Measurements from ENCODE around the gene UFM1.
"Not testable (repeated sequence)": the region's sequence is repeated elsewhere in the genome, so short reads cannot be mapped to it uniquely, and the experiment has no call there.

Gene UFM1

DNA sequence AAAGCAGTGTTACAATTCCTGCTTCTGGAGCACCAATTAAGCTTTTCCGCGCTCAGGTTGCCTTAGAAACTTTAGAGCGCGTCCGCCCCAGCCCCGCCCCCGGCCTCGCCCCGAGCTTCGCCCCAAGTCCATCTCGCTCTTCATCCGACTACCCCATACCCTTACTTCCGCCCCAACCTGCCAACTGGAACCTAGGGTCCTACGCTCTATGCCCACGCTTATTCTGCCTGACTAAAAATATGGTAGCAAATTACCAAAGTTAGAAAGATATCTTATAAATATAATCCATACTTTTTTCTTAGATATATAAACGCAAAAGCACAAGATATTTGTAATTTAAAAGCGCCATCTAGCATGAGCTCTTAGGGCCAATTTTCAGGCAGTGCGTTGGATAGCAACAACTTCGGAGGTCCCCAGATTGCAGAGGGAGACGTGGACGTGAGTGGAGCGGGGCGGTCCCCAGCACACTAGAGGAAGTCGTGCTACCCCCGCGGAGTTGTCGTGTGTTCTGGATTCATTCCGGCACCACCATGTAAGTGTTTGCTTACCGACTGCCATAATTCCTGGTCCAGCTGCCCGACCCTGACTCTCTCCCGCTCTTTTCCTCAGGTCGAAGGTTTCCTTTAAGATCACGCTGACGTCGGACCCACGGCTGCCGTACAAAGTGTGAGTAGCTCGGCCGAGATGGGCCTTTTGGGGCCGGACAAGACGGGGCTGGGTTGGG, at the start of gene UFM1:
UFM1 (plus strand) TSS at position 462 of the 724 bp plus-strand sequence; CDS start at position 531, 69 bp downstream.
- H3K9me3 Mint-ChIP-seq: no peaks in the 10 kb centered on the region
- peak; percentile 73 to 80 for DNase-seq (ENCODE audit: low spot score in 2 of 2)
- peaks cover 37% of the 10 kb centered on the region for H3K4me1 Mint-ChIP-seq
- peaks cover 17% of the 10 kb centered on the region for H3K36me3 Mint-ChIP-seq (ENCODE audit: insufficient read depth)
- H3K27ac Mint-ChIP-seq (ENCODE audit: low read depth): peak within 1 kb of the TSS; percentile 99
- no peaks in the 10 kb centered on the region for H3K27me3 Mint-ChIP-seq
- ATAC-seq (replicated peaks; ENCODE audit: extremely low read depth, poor library complexity, severe bottlenecking): peak; percentile 95
- peak within 1 kb of the TSS; percentile 100 for H3K4me3 Mint-ChIP-seq

DNA sequence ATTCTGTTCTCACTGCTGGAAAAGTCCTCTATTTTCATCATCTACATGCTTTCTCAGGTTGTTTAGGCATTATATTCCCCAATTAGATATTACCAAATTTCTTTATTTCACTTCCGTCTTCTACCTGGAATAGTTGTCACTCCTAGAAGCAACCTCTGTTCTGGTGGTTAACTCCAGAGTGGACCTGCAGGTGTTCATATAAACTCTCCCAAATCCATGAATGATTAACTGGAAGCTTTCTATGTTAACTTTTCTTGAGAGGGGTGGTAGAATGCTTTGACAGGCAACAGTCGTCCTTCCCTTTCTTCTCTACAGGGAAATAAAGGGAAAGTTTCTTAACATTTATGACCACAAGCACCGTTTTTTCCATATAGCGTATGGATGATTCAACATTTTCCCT, 48.4 kb upstream of the UFM1 start:
- no peak overlapping the region for H3K27ac Mint-ChIP-seq (ENCODE audit: low read depth)
- DNase-seq (ENCODE audit: low spot score in 2 of 2) (no peak), ATAC-seq (replicated peaks; ENCODE audit: extremely low read depth, poor library complexity, severe bottlenecking) (no peak)
- no peaks in the 10 kb centered on the region for H3K9me3 Mint-ChIP-seq
- no peaks in the 10 kb centered on the region for H3K36me3 Mint-ChIP-seq (ENCODE audit: insufficient read depth)
- no peaks in the 10 kb centered on the region for H3K4me1 Mint-ChIP-seq
- no peak overlapping the region for H3K4me3 Mint-ChIP-seq
- no peaks in the 10 kb centered on the region for H3K27me3 Mint-ChIP-seq

DNA sequence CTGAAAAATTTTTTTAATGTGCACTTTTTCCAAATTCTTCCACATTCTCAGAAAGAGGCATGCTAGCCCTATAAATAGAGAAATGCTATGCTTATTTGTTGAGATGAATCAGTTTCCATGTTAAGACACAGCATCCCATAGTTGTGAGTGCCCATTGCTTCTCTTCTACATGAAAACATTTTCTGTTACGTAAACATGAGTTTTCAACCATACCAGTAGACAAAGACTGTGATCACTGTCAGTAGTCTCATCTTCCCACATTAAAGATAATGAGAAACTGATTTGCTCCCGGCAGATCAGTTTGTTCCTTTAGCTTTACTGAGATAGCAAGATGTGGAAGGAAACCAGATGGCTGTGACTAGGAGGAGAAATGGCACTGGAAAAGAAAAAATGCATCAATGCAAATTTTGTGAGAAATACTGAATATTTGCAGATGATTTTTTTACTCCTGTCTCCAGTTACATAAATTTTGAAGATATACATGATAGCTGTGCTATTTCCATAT, 45.8 kb upstream of the UFM1 start:
- Mint-ChIP-seq H3K27ac (ENCODE audit: low read depth) (no peak overlapping the region), H3K4me3 (no peak overlapping the region), H3K9me3 (no peaks in the 10 kb centered on the region), H3K27me3 (no peaks in the 10 kb centered on the region), H3K4me1 (no peaks in the 10 kb centered on the region), H3K36me3 (ENCODE audit: insufficient read depth) (no peaks in the 10 kb centered on the region)
- DNase-seq (ENCODE audit: low spot score in 2 of 2) (no peak), ATAC-seq (replicated peaks; ENCODE audit: extremely low read depth, poor library complexity, severe bottlenecking) (no peak)

DNA sequence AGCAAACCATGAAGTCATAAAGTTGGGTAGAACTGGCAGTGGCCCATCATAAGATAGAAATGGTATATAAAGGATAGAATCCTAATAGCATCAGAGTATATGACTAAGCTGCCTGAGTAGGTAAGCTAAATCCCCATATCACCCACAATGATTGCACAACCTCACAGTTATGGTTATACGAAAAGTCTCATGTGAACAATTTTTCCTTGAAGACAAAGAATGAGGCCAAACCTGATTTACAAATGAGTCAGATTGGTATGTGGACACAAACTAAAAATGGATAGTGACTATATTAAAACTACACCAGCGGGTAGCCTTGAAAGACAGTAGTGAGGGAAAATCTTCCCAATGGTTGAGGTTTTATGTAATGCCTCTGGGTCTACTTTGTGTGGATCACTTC, 40.9 kb upstream of the UFM1 start:
- H3K4me3 Mint-ChIP-seq: no peak overlapping the region
- H3K27me3 Mint-ChIP-seq: peaks cover 7% of the 10 kb centered on the region
- no peak for DNase-seq (ENCODE audit: low spot score in 2 of 2)
- H3K9me3 Mint-ChIP-seq: no peaks in the 10 kb centered on the region
- no peak for ATAC-seq (replicated peaks; ENCODE audit: extremely low read depth, poor library complexity, severe bottlenecking)
- no peaks in the 10 kb centered on the region for H3K36me3 Mint-ChIP-seq (ENCODE audit: insufficient read depth)
- H3K4me1 Mint-ChIP-seq: no peaks in the 10 kb centered on the region
- no peak overlapping the region for H3K27ac Mint-ChIP-seq (ENCODE audit: low read depth)

DNA sequence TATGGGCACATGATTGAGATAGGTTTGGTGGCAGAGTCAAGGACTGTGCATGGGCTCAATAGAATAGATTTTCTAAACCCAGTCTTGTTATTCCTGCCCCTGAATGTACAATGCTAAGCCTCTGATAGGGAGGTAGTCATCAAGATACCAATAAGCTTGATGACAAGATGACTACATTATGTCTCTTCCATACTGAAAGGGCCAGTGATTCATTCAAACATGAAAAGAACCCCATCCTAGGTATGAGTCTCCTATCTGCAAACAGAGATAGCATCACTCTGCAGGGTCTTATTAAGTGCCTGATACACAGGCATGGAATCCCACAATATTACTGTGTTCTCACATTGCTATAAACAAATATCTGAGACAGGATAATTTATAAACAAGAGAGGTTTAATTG, 40.3 kb upstream of the UFM1 start:
- peaks cover 7% of the 10 kb centered on the region for H3K27me3 Mint-ChIP-seq
- H3K9me3 Mint-ChIP-seq: no peaks in the 10 kb centered on the region
- H3K4me1 Mint-ChIP-seq: no peaks in the 10 kb centered on the region

DNA sequence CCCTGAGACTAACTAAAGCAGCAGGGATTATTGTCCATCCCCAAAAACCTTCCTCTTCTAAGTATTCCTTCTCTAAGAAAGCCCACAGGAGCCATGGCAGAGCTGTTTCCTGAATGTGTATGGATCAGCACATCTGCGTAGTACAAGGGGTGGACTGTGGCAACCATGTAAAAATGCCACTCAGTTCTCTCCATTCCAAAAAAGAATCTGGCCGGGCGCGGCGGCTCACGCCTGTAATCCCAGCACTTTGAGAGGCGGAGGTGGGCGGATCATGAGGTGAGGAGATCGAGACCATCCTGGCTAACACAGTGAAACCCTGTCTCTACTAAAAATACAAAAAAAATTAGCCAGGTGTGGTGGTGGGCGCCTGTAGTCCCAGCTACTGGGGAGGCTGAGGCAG, 38.5 kb upstream of the UFM1 start:
- not testable (repeated sequence) for ATAC-seq (replicated peaks; ENCODE audit: extremely low read depth, poor library complexity, severe bottlenecking); H3K27ac Mint-ChIP-seq (ENCODE audit: low read depth); H3K4me3 Mint-ChIP-seq; H3K4me1 Mint-ChIP-seq; DNase-seq (ENCODE audit: low spot score in 2 of 2); H3K9me3 Mint-ChIP-seq; H3K27me3 Mint-ChIP-seq; H3K36me3 Mint-ChIP-seq (ENCODE audit: insufficient read depth)

More for the DNA sequence above, 40.3 kb upstream of the UFM1 start:
- Mint-ChIP-seq H3K4me3 (no peak overlapping the region), H3K27ac (ENCODE audit: low read depth) (no peak overlapping the region), H3K36me3 (ENCODE audit: insufficient read depth) (no peaks in the 10 kb centered on the region)
- DNase-seq (ENCODE audit: low spot score in 2 of 2): no peak
- ATAC-seq (replicated peaks; ENCODE audit: extremely low read depth, poor library complexity, severe bottlenecking): no peak

DNA sequence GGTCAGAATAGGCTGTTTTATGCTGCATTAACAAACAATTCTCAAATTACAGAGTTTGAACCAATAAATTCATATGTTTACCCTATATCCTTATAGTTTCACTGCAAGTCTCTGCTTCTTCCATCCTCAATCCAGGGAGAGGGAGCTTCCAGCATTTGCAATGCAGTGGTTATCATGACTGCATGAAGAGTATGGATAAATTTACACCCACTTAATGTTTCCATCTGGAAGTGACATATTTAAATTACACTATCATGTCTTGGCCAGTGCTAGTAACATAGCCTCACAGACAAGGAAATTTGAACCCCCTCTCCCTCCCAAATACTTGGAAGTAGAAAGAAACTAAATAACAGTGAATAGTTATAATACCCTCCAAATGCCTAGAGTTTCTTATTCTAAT, 33.5 kb upstream of the UFM1 start:
- Mint-ChIP-seq H3K36me3 (ENCODE audit: insufficient read depth) (no peaks in the 10 kb centered on the region), H3K27me3 (peaks cover 8% of the 10 kb centered on the region), H3K9me3 (no peaks in the 10 kb centered on the region), H3K4me1 (no peaks in the 10 kb centered on the region), H3K27ac (ENCODE audit: low read depth) (no peak overlapping the region), H3K4me3 (no peak overlapping the region)
- ATAC-seq (replicated peaks; ENCODE audit: extremely low read depth, poor library complexity, severe bottlenecking): no peak
- DNase-seq (ENCODE audit: low spot score in 2 of 2): no peak

DNA sequence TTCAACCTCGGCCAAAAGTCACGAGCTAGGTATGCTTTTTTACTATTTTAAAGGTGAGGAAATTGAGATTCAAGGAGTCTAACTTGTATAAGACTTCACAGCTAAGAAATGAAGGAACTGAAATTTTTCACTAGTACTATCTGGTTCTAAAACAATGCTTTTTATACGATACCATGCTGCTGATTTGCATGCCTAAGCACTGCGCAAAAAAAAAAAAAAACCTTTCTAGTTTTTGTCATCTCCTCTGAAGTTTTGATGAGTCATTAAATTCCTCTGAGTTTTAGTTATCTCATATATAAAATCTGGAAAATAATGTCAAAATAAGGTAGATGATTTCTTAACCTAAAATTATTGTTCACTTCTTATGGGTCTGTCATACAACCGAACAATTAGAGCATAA, 28.0 kb upstream of the UFM1 start:
- no peak overlapping the region for H3K27ac Mint-ChIP-seq (ENCODE audit: low read depth)

DNA sequence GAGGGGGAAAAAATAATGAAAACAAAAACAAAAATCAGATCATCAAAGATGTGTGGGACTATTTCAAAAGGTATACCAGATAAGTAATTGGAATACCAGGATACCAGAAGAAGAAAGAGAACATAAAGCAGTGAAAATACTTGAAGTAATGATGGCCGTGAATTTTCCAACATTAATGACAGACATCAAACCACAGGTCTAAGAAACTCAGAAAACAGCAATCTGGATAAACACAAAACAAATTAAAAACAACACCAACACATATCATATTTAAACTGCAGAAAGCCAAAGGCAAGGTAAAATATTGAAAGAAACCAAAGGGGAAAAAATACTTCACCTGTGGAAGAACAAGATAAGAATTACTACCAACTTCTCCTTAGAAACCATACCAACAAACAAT, 24.2 kb upstream of the UFM1 start:
- Mint-ChIP-seq H3K27me3 (peaks cover 24% of the 10 kb centered on the region), H3K4me3 (no peak overlapping the region), H3K4me1 (no peaks in the 10 kb centered on the region), H3K9me3 (no peaks in the 10 kb centered on the region), H3K36me3 (ENCODE audit: insufficient read depth) (no peaks in the 10 kb centered on the region), H3K27ac (ENCODE audit: low read depth) (no peak overlapping the region)
- no peak for ATAC-seq (replicated peaks; ENCODE audit: extremely low read depth, poor library complexity, severe bottlenecking)
- DNase-seq (ENCODE audit: low spot score in 2 of 2): no peak

More for the DNA sequence above, 28.0 kb upstream of the UFM1 start:
- no peak for ATAC-seq (replicated peaks; ENCODE audit: extremely low read depth, poor library complexity, severe bottlenecking)
- DNase-seq (ENCODE audit: low spot score in 2 of 2): no peak
- Mint-ChIP-seq H3K4me3 (no peak overlapping the region), H3K9me3 (no peaks in the 10 kb centered on the region), H3K36me3 (ENCODE audit: insufficient read depth) (no peaks in the 10 kb centered on the region), H3K4me1 (no peaks in the 10 kb centered on the region), H3K27me3 (peaks cover 28% of the 10 kb centered on the region)

DNA sequence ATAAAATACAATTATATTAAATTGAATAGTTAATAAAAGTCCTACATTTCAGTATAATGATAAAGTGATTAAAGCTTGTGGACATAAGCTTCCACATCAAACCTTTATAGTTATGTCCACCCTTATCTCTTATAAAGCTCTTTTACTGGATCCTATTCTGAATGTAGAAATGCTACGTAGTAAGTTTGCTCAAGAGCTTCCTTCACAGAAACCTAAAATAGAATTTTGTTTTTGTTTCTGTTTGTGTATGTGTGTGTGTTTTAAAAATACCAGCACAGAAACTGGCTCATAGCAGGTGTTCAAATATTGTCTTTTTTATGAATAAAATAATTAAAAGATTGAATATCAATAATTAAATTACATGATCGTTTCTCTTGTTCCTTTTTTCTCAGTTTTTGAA, 21.0 kb upstream of the UFM1 start:
- Mint-ChIP-seq H3K27me3 (peaks cover 20% of the 10 kb centered on the region), H3K36me3 (ENCODE audit: insufficient read depth) (no peaks in the 10 kb centered on the region), H3K4me3 (no peak overlapping the region), H3K27ac (ENCODE audit: low read depth) (no peak overlapping the region), H3K4me1 (no peaks in the 10 kb centered on the region), H3K9me3 (no peaks in the 10 kb centered on the region)
- DNase-seq (ENCODE audit: low spot score in 2 of 2) (no peak), ATAC-seq (replicated peaks; ENCODE audit: extremely low read depth, poor library complexity, severe bottlenecking) (no peak)

DNA sequence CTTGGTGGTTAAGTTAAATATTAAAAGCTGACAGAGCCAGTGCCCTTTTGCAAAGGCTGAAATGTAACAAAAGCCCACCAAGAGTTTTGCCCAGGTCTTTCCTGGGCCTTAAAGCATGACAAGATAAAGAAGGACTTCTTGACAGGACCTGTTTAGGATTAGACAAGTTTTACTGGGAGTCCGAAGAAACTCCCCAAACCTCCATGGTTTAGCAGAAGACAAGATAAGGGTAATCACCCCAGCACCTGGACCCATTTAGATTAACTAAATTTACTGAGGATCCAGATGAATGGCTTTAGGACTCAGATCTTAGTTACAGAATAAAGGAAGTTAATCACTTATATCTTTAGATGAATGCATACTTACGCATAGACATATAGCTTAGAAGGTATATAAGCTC, 14.8 kb upstream of the UFM1 start:
- H3K9me3 Mint-ChIP-seq: no peaks in the 10 kb centered on the region
- no peak overlapping the region for H3K27ac Mint-ChIP-seq (ENCODE audit: low read depth)
- no peaks in the 10 kb centered on the region for H3K36me3 Mint-ChIP-seq (ENCODE audit: insufficient read depth)
- DNase-seq (ENCODE audit: low spot score in 2 of 2) (no peak), ATAC-seq (replicated peaks; ENCODE audit: extremely low read depth, poor library complexity, severe bottlenecking) (no peak)
- H3K4me3 Mint-ChIP-seq: no peak overlapping the region
- peaks cover under 1% of the 10 kb centered on the region for H3K27me3 Mint-ChIP-seq
- H3K4me1 Mint-ChIP-seq: no peaks in the 10 kb centered on the region

DNA sequence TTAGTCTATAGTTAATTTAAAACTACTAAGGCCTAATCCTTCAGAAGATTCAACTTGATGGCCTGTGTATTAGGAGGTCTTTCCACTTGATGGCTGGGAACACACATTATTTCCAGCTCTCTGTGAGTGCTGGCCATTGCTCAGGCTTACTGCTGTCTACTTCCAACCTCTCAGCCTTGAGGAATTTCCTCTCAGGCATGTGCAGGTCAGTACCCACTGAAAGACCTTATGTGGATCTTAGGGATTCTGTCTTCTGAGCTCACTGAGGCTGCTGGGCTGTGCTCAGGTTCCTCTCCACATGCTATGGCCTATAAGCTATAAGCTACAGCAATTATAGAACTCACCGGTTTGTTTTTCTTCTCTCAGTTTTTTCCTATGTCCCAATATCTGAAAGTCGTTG, 11.6 kb upstream of the UFM1 start:
- Mint-ChIP-seq H3K36me3 (ENCODE audit: insufficient read depth) (no peaks in the 10 kb centered on the region), H3K27me3 (peaks cover 19% of the 10 kb centered on the region), H3K9me3 (no peaks in the 10 kb centered on the region), H3K27ac (ENCODE audit: low read depth) (no peak overlapping the region), H3K4me1 (no peaks in the 10 kb centered on the region), H3K4me3 (no peak overlapping the region)
- DNase-seq (ENCODE audit: low spot score in 2 of 2) (no peak), ATAC-seq (replicated peaks; ENCODE audit: extremely low read depth, poor library complexity, severe bottlenecking) (no peak)

DNA sequence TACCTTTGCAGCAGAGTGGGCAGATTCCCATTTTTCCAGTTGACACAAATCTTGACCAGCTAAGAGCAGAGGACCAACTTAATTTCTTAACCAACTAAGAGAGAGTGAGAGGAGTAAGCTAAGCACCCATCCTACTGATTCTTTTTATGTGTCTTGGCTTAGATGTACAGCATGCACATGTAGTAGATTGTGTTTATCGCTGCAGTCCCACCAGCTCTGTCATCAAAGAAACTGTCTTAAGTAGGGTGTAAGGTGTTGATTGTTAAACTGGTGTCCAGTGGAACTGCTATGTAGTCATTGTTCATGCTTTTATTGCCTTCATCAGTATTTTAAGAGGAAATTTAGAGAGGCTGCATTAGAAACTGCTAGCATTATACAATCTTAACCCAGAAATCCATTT, 9.0 kb upstream of the UFM1 start:
- DNase-seq (ENCODE audit: low spot score in 2 of 2): no peak
- H3K36me3 Mint-ChIP-seq (ENCODE audit: insufficient read depth): no peaks in the 10 kb centered on the region
- H3K4me1 Mint-ChIP-seq: no peaks in the 10 kb centered on the region
- no peak overlapping the region for H3K4me3 Mint-ChIP-seq
- H3K27me3 Mint-ChIP-seq: peaks cover 19% of the 10 kb centered on the region
- no peak for ATAC-seq (replicated peaks; ENCODE audit: extremely low read depth, poor library complexity, severe bottlenecking)
- no peak overlapping the region for H3K27ac Mint-ChIP-seq (ENCODE audit: low read depth)
- no peaks in the 10 kb centered on the region for H3K9me3 Mint-ChIP-seq
